AG09309 (cell line): Measurements from ENCODE around the gene PYDC2.

Source experiments
- DNase-seq: peaks from one replicate; pipeline ENCODE4 v3.0.0-alpha.2; 2010; ENCODE audit warnings: low read depth
- H3K4me3 ChIP-seq: 2 replicates; pipeline ENCODE4 v1.5.1; 2011; ENCODE audit warnings: mild to moderate bottlenecking, low read depth, low read length, moderate library complexity; ENCODE audit not compliant: control insufficient read depth
- TF ChIP-seq, protein P1 (sequence below): IDR thresholded peaks from 2 replicates; pipeline ENCODE4 v1.5.1; 2011; ENCODE audit warnings: mild to moderate bottlenecking, low read depth, low read length, inconsistent platforms; ENCODE audit not compliant: insufficient read depth, control insufficient read depth; ENCODE audit errors: missing control alignments

PYDC2 gene

GRCh38 chr3:191484461-191484860 is 23.5 kb downstream of the PYDC2 start:
- TF ChIP-seq, protein P1, sequence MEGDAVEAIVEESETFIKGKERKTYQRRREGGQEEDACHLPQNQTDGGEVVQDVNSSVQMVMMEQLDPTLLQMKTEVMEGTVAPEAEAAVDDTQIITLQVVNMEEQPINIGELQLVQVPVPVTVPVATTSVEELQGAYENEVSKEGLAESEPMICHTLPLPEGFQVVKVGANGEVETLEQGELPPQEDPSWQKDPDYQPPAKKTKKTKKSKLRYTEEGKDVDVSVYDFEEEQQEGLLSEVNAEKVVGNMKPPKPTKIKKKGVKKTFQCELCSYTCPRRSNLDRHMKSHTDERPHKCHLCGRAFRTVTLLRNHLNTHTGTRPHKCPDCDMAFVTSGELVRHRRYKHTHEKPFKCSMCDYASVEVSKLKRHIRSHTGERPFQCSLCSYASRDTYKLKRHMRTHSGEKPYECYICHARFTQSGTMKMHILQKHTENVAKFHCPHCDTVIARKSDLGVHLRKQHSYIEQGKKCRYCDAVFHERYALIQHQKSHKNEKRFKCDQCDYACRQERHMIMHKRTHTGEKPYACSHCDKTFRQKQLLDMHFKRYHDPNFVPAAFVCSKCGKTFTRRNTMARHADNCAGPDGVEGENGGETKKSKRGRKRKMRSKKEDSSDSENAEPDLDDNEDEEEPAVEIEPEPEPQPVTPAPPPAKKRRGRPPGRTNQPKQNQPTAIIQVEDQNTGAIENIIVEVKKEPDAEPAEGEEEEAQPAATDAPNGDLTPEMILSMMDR: no peak
- H3K4me3 ChIP-seq: no peak overlapping the region
- DNase-seq: no peak

- DNase-seq: no peak
- H3K4me3 ChIP-seq: no peak overlapping the region
- TF ChIP-seq, protein P1: no peak
Observed at GRCh38 chr3:191492601-191493000, 31.6 kb downstream of the PYDC2 start.

- no peak overlapping the region for H3K4me3 ChIP-seq
- no peak for DNase-seq
- TF ChIP-seq, protein P1: no peak
Observed at GRCh38 chr3:191493336-191493735, 32.4 kb downstream of the PYDC2 start.

DNA sequence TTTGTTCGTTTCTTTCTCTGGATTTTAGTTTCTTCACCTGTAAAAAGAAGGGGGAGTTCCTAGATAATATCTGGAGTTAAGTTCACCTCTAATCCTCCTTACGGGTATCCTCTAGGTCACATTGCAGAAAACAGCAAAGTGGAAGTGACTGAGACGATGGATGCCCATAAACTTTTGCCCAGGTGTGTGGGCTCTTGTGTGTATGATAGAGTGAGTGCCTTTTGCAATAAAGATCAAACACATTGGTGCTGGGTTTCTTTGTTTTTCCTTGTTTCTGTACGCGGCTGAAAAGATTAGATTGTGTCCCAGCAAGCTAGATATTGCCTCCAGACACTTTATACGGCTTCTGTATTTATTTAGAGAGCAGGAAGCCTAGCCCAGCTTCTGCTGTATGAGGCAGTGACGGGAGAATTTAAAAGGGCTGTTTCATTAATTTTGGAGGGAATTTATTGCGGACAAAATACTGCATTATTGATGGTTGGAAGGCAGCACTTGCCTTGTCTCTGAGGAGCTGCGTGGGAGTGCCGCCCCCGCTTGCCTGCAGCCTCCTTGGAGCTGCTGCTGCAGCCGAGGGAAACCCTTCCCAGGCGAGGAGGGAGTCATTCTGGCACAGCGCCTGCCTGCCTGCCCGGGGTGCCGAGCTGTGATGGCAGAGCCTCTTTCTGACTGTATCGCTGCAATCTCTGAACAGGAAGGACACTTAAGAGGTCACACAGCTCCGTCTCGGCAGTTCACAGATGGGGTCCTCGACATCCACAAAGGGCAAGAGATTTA is 38.5 kb downstream of the PYDC2 start:
- peak; percentile 7 for DNase-seq
- H3K4me3 ChIP-seq: peak overlapping the region; percentile 20

DNA sequence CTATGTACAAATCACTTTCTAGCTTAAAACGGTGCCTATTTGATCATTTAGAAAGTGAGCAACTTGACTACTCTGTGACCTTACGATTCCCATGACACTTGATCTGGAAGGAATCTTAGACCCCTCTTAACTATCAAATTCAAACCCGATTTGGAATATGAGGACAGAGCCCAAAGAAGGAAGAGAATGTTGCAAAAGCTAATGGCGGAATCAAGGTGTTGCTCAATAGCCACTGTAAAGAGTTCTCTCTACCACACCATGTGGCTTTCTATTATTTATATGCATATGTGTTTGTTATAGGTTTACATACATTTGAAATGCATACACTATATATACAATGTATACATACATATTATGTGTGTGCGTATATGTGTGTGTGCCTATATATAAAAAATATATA is 39.9 kb downstream of the PYDC2 start:
- no peak overlapping the region for H3K4me3 ChIP-seq
- TF ChIP-seq, protein P1: no peak
- no peak for DNase-seq

More for the DNA sequence above, 38.5 kb downstream of the PYDC2 start:
- TF ChIP-seq, protein P1: no peak

- no peak for DNase-seq
- TF ChIP-seq, protein P1: peak; percentile 14
- no peak overlapping the region for H3K4me3 ChIP-seq
Observed at GRCh38 chr3:191502583-191502982, 41.6 kb downstream of the PYDC2 start.

- DNase-seq: no peak
- H3K4me3 ChIP-seq: no peak overlapping the region
- TF ChIP-seq, protein P1: no peak
Observed at GRCh38 chr3:191509078-191509477, 48.1 kb downstream of the PYDC2 start.
